HG03108 (cell line): Measurements from ENCODE around the gene TNFSF12.
A peak's percentile ranks its signal among the peaks of the same experiment; 100 is the strongest.
"Not testable (repeated sequence)": the region's sequence is repeated elsewhere in the genome, so short reads cannot be mapped to it uniquely, and the experiment has no call there.

Experiments
- ATAC-seq: cut with Tn5 transposase; IDR thresholded peaks from one replicate; pipeline ENCODE4 v1.9.1; 2021; ENCODE audit warnings: moderate library complexity; ENCODE audit not compliant: unreplicated experiment

The TNFSF12 gene

GRCh38 chr17:7583253-7584109 is 34.6 kb downstream of the TNFSF12 start, which contains the start of gene MPDU1:
MPDU1 (plus strand) TSS chr17:7583852; CDS start chr17:7583863, 11 bp downstream.
- peak; percentile 46 for ATAC-seq

- ATAC-seq: no peak
Measured at GRCh38 chr17:7586673-7587419, 38.0 kb downstream of the TNFSF12 start.

- no peak for ATAC-seq
Measured at GRCh38 chr17:7587420-7588151, 38.7 kb downstream of the TNFSF12 start.

GRCh38 chr17:7588553-7589203 is 39.8 kb downstream of the TNFSF12 start:
- ATAC-seq: no peak

GRCh38 chr17:7589204-7589868 is 40.5 kb downstream of the TNFSF12 start:
- ATAC-seq: no peak

GRCh38 chr17:7589891-7590691 is 41.2 kb downstream of the TNFSF12 start, which contains the start of gene SOX15:
SOX15 (minus strand) TSS chr17:7590094; CDS start chr17:7589676, 418 bp downstream.
- ATAC-seq: no peak

GRCh38 chr17:7590743-7591142 is 41.9 kb downstream of the TNFSF12 start:
- ATAC-seq: no peak

GRCh38 chr17:7591596-7591995 is 42.7 kb downstream of the TNFSF12 start:
- no peak for ATAC-seq

GRCh38 chr17:7592422-7593021 is 43.7 kb downstream of the TNFSF12 start:
- ATAC-seq: no peak

- no peak for ATAC-seq
Measured at GRCh38 chr17:7593296-7593695, 44.4 kb downstream of the TNFSF12 start.

- ATAC-seq: not testable (repeated sequence)
Measured at GRCh38 chr17:7597561-7597960, 48.7 kb downstream of the TNFSF12 start.

- ATAC-seq: no peak
Measured at GRCh38 chr17:7606280-7606679, 57.4 kb downstream of the TNFSF12 start.
